T1000 (cell line): ENCODE results near the gene NOP56.
"Not testable (repeated sequence)": the region's sequence is repeated elsewhere in the genome, so short reads cannot be mapped to it uniquely, and the experiment has no call there.

ENCODE experiments used
- DNase-seq: peaks from one replicate; lab custom pipeline; 2025; ENCODE audit warnings: mixed read lengths; lab: John Stamatoyannopoulos, UW

Gene NOP56

DNA sequence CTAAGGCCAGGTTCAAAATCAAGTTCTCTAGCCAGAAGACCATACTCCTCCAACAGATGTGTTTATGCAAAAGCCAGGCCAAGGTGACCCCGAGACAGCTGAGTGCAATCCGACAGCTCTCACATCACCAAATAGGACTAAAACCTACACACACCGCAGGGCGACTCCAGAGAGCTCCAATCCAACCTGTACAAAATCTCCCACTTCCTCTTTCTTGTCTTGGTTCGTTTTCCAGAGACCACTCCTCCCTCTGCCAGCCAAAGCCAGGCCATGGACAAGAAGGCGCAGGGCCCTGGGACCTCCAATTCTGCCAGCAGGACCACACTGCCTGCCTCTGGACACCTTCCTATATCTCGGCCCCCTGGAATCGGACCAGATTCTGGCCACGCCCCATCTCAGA, 11.5 kb upstream of the NOP56 start:
- DNase-seq: no peak

DNA sequence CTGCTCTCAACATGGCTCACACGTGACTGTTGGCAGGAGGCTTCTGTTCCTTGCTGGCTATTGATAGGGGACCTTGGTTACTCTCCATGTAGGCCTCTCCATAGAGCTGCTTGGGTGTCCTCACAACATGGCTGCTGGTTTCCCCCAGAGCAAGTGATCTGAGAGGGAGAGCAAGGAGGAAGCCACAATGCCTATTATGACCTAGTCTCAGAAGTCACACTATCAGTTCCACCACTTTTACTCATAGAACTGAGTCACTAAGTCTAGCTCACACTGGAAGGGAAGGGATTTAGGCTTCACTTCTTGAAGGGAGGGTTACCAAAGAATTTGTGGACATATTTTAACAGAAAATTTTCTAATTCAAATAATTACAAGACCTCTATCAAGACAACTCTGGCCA, 8.7 kb upstream of the NOP56 start:
- DNase-seq: no peak

DNA sequence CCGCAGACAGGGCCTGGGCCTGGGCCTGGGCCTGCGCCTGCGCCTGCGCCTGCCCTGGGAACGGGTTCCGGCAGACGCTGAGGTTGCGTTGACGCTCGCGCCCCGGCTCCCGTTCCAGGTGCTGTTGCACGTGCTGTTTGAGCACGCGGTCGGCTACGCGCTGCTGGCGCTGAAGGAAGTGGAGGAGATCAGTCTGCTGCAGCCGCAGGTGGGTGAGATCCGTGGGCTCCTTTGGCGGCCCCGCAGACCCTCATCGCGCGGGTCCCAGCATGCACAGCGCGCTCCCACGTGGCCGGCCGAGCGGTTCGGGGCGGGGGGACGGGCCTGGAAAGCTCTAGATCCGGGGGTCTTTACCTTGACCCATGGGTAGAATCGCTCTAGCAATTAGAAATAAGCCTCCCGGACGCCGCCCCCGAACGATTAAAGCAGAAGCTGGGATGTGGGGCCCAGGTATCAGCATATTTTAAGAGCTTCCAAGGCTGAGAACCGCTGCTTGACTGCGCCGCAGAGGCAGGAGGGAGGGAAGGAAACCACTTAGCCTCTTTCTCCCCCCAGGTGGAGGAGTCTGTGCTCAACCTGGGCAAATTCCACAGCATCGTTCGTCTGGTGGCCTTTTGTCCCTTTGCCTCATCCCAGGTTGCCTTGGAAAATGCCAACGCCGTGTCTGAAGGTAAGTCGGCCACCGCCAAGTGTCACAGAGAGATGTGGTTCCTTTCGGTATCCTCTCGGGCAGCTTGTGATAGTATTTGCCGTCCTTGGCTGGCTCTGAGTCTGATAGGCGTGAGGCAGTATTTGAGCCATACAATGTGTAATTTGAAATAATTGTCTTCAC, 508 bp downstream of the NOP56 start:
- no peak for DNase-seq

DNA sequence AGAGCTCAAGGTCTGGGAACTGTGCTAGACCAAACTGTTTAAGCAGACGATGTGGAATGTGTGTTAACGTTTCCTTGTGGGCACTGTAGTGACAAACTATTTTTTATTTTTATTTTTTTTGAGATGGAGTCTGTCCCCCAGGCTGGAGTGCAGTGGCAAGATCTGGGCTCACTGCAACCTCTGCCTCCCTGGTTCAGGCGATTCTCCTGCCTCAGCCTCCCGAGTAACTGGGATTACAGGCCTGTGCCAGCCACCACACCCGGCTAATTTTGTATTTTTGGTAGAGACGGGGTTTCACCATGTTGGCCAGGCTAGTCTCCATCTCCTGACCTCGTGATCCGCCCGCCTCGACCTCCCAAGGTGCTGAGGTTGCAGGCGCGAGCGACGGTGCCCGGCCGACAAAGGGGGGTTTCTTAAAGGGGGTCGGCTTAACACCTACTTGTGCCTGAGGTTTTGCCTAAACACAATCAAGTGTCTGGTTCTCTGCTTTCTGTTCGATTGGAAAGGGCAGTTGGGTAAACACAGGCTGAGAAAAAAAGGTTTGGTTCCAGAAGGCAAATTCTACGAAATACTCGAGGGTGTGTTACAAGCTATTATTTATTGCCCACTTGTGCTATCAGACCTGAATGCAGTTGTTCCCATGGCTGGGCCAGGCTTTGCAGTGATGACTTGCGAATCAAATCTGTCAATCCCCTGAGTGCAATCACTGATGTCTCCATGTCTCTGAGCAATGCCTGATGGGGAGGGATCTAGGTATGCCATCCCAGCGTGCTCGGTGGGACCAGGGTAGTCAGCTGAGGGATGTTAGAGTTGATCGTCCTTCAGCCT, 1.3 kb downstream of the NOP56 start:
- no peak for DNase-seq

DNA sequence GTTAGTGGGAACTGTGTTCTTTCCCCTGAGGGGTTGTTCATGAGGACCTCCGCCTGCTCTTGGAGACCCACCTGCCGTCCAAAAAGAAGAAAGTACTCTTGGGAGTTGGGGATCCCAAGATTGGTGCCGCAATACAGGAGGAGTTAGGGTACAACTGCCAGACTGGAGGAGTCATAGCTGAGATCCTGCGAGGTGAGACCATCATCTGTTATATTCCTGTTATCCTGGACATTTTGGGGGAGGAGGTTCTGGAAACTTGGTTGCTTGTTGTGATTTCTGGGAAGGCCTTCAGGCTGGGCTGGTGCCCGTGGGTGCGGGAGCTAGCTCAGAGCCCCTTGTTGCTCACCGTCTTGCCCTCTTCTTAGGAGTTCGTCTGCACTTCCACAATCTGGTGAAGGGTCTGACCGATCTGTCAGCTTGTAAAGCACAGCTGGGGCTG, 2.0 kb downstream of the NOP56 start:
- DNase-seq: no peak

DNA sequence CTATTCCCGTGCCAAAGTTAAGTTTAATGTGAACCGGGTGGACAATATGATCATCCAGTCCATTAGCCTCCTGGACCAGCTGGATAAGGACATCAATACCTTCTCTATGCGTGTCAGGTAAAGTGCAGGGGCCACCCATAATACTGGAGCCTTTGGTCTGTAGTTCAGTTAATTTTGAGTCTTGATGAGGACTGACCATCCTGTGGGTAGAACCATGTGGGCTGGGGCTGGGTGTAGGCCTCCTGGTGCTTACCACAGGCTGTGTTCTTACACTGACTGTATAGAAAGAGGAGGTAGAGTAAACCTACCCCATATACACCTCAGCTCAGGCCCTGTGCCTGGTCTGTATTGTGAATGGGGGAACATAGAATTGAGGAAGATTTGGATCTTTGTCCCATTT, 2.4 kb downstream of the NOP56 start:
- no peak for DNase-seq

DNA sequence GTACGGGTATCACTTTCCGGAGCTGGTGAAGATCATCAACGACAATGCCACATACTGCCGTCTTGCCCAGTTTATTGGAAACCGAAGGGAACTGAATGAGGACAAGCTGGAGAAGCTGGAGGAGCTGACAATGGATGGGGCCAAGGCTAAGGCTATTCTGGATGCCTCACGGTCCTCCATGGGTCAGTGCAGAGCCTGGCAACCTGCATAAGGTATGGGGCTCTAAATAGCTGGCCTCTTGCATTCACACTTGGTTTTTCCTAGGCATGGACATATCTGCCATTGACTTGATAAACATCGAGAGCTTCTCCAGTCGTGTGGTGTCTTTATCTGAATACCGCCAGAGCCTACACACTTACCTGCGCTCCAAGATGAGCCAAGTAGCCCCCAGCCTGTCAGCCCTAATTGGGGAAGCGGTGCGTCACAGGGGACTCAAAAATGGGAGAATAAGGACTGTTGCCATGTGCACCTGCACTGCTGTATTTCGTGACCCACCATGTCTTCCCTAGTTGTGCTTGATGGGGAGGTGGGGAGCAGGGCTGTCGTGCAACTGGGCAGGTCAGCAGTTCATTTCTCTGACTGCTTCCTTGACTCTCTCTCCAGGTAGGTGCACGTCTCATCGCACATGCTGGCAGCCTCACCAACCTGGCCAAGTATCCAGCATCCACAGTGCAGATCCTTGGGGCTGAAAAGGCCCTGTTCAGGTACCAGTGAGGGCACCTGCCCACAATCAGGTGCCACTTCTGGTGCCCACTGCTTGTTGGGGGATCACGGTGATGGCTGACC, 3.1 kb downstream of the NOP56 start:
- DNase-seq: no peak

DNA sequence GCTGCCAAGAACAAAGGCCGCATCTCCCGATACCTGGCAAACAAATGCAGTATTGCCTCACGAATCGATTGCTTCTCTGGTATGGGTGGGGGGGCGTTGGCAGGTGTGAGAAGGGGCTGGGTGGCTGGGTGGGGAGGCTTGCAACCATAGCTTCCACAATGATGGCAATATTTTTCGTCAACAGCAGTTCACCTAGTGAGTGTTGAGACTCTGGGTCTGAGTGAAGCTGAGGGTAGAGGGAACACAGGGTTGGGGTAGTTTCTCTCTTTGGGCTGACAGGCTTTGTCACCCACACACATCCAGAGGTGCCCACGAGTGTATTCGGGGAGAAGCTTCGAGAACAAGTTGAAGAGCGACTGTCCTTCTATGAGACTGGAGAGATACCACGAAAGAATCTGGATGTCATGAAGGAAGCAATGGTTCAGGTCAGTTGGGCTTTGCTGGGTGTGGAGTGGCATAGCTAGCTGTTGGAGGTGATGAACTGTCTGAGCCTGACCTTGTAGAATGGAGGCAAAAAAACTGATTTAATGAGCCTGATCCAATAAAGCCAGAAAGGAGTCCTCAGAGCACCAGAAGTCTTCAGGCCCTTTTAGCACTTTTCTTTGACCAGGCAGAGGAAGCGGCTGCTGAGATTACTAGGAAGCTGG, 4.2 kb downstream of the NOP56 start:
- no peak for DNase-seq

DNA sequence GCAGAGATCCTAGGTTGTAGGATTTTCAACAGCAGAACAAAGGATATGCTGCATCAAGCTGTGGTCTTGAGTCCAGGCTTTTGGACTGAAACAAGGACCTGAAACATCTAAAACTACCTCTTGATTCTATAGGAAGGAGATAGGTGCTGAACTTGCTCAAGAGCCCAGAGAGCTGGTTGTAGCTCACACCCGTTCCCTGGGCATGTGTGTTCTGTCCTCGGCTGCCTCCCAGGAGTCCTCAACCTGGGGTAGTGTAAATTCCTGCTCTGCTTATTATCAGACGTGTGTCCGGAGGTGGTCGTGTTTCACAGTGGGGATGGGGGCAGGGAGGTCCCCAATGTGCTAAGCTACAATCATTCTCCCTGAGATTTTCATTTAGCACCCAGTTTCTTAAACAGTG, 4.8 kb downstream of the NOP56 start:
- DNase-seq: no peak

DNA sequence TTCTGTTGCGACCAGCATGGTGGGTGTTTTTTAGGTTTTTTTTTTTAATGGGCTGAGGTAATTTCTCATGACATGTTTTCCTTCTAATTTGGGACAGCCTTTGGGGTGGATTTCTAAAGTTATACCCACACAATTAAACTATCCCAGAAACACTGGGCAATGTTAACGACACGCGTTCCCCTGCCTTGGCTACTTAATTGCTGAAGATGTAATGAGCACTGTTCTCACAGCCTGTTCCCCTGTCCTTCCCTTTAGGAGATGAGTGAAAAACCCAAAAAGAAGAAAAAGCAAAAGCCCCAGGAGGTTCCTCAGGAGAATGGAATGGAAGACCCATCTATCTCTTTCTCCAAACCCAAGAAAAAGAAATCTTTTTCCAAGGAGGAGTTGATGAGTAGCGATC, 5.2 kb downstream of the NOP56 start:
- no peak for DNase-seq

DNA sequence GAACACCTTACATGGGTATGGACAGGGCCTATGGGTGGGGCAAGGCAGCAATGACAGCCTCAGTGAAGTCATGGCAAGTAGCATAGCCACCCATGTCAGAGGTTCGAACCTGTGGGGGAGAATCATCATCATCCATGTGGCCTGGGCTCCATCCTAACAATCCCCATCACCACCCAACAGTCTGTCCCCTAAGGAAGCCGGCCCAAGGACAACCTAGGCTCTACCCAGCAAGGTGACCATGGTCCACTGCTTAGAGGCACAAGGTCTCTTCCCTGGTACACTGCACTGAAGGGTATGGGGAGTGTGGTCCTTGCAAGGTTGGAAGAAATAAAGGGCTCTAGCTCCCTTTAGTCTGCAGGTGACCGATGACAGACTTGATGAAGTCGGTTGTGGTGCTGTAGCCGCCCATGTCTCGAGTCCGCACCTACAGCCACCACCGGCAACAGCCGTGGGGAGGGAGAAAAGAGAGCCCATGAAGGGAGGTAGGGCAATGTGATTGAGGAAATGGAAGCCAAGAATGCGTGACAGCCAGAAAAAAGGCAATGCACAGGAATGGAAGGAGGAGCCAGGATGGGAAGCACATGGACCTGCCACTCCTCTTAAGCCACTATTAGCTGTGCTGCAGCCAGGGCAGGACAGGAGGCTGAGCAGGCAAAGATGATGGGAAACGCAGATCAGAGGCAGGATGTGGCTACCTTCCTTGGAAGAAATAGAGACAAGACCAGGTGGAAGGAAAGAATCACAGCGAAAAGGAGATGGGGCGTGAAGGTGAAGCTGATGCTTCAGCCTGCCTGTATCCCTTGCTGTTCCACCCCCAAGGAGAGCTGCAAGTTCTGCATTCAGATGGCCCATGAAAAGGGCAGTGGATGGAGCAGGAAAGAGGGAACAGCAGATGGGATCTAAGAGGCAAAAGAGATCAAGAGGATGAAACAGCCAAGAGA, 6.3 kb downstream of the NOP56 start:
- no peak for DNase-seq

DNA sequence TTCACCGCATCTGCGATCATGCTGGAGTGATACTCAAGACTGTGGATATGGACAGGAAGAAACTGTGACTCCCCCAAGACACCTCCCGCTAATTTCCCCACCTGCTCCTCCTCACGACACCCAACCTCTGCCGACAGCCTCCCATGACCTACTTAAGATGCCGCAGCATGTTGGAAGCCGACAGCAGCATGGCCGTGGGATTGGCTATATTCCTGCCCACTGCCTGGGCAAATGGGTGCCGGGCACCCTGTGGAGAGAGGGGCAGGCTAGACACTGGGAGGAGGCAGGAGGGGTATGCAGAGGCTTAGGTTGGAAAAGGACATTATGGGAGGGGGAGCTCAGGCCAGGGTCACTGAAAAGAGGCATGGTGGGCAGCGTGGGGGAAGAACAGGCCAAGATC, 7.1 kb downstream of the NOP56 start:
- DNase-seq: no peak

DNA sequence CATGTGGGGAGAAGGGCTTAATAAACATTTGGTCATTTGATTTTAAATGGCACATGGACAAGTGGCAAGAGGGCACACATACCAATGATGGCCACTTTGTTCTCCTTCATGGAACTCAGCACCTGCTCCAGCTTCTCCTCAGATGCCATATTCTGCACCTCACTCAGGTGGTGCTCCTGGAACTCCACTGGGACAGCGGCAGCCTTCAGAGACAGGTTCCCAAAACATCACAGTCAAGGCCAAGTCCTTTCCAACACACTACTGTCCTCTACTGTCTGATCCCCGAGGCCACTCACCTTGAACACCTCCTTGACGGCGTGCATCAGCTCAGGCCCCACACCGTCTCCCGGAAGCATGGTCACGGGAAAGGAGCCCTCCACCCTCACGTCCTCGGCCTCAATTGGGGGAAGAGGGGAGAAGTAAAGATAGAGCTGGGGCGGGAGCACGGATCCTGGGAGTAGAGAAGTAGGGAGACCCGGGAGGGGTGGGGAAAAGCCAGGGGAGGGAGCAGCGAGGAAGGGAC, 11.0 kb downstream of the NOP56 start:
- no peak for DNase-seq

DNA sequence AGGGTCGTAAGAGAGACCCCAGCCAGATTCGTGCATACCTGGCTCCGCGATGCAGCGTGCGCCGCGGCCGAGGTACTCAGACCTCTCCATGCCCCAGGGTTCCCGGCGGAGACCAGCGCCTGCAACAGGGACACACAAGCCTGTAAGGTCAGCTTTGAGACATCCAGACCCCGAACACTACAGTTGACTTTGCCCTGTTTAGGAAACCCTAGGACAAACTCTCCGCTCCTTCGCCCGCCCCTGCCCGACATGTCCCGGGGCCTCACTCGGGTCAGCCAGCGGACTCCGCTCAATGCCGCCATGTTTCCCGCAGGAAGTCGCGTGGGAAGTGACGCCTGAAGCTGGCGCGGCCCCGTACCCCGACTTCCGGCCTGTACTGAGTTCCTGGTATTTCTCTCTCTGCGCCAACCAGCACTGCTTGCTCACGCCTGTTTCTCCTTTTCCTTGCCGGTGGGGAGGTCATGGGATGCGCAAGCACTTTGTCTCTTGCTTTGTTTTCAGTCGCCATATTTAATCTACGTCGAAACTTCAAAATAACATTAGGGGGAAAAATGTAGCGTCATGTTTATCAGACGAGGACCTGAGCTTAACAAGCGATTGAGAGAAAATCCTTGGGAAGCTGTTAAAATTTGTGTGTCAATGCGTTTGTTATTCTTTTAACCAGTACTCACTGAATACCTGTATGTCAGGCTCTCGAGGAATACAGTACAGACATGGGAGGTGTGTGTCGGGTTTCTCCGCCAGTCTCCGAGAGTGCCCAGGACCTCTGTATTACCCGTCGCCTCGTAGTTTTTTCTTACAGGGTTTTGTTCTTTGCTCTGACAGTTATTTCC, 11.7 kb downstream of the NOP56 start, which contains the start of gene IDH3B:
IDH3B (minus strand) TSS at position 330 of the 833 bp plus-strand sequence; CDS start at position 302, 28 bp downstream.
- peak; percentile 77 for DNase-seq

DNA sequence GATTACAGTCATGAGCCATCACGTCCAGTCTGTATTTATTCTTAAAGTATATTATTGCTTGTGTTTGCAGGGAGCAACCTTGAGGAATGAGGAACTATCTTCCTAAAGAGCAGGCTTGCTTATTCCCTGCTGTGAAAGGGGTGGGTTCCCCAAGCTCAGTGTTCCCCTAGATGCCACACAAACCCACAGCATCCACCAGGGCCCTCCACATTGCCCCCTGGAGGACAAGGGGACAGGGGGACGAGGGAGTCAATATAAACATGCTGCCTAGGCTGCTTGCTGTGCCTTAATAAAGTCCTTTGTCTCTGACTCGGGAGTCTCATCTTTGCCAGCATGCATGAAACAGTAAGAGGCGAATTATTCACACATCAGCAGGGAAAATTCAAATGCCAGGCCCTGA, 19.5 kb downstream of the NOP56 start:
- no peak for DNase-seq

DNA sequence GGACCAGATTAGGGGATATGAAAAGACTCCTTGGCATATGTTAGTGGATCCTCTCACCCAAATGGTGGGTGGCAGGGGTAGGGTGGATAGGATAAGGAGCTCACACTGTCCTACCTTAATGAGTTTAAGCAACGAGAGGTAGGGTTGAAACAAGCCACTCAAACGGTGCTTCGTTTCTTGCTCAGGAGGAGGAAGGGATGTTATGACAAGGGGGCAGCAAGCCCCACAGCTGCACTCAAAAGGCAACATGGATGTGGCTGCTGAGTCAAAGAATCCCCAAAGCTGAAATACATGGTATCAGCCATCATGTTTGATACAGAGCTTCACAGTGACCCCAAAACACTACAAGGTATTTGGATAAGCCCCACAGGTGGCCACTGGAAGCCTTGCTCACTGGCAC, 20.0 kb downstream of the NOP56 start:
- DNase-seq: no peak

DNA sequence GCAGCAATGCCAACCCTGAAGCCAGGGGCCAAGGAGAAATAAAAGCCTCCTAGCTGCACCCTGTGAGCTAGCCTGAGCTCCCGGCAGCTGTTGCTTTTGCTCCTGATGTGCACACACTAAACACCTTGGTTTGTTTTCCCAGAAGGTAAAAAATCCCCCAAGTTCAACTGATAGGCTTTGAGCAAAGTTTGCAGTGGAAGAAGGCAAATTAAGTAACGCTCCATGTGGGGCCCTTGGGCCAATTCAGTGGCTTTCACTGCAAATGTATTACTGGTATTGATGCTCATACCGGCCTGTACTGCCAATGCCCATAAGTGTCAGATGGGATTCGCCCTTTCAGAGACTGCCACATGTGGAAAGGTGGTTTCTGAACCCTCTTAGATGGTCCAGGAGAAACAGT, 21.0 kb downstream of the NOP56 start:
- DNase-seq: no peak

DNA sequence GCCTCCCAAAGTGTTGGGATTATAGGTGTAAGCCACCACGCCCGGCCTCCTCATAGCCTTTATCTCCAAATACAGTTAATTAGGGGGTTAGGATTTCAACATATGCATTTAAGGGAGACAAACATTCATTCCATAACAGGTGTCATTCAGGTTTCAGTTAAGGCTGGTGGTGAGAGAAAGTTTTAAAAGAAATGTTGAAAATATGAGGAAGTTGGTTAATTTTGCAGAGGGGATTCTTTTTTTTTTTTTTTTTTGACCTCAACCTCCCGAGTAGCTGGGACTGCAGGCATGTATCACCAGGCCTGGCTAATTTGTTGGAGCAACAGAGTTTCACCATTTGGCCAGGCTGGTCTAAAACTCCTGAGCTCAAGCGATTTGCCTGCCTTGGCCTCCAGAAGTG, 27.6 kb downstream of the NOP56 start:
- no peak for DNase-seq

DNA sequence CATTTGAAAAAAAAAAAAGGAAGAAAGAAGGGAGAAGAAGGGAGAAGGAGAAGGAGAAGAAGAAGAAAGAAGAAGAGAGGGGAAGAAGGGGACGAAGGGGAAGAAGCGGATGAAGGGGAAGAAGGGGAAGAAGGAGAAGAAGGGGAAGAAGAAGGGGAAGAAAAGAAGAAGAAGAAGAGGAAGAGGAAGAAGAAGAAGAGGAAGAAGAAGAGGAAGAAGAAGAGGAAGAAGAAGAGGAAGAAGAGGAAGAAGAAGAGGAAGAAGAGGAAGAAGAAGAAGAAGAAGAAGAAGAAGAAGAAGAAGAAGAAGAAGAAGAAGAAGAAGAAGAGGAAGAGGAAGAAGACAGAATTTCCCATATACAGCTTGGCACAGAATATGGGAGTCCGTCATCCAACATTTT, 29.6 kb downstream of the NOP56 start:
- DNase-seq: not testable (repeated sequence)

DNA sequence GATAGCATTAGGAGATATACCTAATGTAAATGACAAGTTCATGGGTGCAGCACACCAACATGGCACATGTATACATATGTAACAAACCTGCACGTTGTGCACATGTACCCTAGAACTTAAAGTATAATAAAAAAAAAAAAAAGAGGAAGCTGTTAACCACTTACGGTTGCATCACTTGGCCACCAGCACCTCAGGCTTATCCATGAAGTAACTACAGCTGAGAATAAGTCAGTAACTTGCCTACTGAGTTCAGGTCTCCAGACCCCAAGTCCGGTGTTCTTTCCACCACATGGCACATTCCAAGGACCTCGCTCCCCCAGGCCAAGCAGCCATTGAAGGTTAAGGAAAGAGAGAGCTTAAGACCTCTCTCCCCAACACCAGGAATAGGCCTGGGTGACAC, 32.4 kb downstream of the NOP56 start:
- DNase-seq: not testable (repeated sequence)
